Neutrophil (primary cell): Measurements from ENCODE around the gene SLC2A10.

Source experiments
- H3K27ac ChIP-seq: fragments of 200-600 bp; sonication (generic); 2 replicates; pipeline ENCODE4 v1.5.1; 2016; ENCODE audit warnings: mild to moderate bottlenecking, moderate library complexity
- H3K27me3 ChIP-seq: fragments of 200-600 bp; sonication (generic); 2 replicates; pipeline ENCODE4 v1.6.0; 2016; ENCODE audit warnings: mild to moderate bottlenecking
- H3K36me3 ChIP-seq: fragments of 200-600 bp; sonication (generic); 2 replicates; pipeline ENCODE4 v1.5.1; 2017
- H3K4me1 ChIP-seq, 2 experiments: fragments of 200-600 bp in 1 of 2; sonication (generic) in 1 of 2; 1 replicate in 1 of 2; 2 replicates in 1 of 2; pipeline versions ENCODE4 v1.5.1 to v1.6.1; 2013 to 2016; ENCODE audit warnings: low read depth in 1 of 2, low read length in 1 of 2, mild to moderate bottlenecking in 1 of 2, moderate library complexity in 1 of 2; ENCODE audit not compliant: control insufficient read depth in 1 of 2, insufficient read depth in 1 of 2
- H3K4me3 ChIP-seq, 2 experiments: fragments of 200-600 bp in 1 of 2; sonication (generic) in 1 of 2; 1 replicate in 1 of 2; 2 replicates in 1 of 2; pipeline ENCODE4 v1.5.1; 2013 to 2016; ENCODE audit warnings: low read depth in 1 of 2, low read length in 1 of 2, mild to moderate bottlenecking in 1 of 2, moderate library complexity in 1 of 2
- H3K9me3 ChIP-seq: fragments of 200-600 bp; sonication (generic); 2 replicates; pipeline ENCODE4 v1.5.1; 2016
- CTCF ChIP-seq: fragments of 200-600 bp; sonication (generic); IDR thresholded peaks from 2 replicates; pipeline ENCODE4 v1.5.1; 2016; ENCODE audit warnings: antibody characterized with exemption

Gene SLC2A10

DNA sequence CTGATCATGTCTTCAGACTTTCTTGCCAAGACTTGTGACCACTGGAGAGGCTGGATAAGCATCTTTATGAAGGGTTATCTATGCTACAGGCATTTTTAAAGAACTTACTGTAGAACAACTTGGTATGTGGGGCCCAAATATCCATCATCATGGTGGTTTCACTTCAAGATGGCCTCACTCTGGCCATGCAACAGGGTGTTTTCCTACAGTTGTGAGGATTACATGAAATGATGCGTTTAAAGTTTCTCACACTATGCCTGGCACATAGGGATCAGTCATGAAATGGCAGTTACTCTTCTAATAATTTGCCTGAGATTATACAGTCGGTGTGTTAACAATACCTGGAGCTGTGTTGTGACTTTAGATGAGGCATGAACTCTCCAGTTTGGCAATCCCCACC is 13.0 kb downstream of the SLC2A10 start:
- no peak overlapping the region for H3K4me3 ChIP-seq
- H3K4me1 ChIP-seq = no peaks in the 10 kb centered on the region
- H3K36me3 ChIP-seq = no peaks in the 10 kb centered on the region
- H3K9me3 ChIP-seq = no peaks in the 10 kb centered on the region
- no peak for TF ChIP-seq CTCF
- no peaks in the 10 kb centered on the region for H3K27me3 ChIP-seq
- no peak overlapping the region for H3K27ac ChIP-seq

DNA sequence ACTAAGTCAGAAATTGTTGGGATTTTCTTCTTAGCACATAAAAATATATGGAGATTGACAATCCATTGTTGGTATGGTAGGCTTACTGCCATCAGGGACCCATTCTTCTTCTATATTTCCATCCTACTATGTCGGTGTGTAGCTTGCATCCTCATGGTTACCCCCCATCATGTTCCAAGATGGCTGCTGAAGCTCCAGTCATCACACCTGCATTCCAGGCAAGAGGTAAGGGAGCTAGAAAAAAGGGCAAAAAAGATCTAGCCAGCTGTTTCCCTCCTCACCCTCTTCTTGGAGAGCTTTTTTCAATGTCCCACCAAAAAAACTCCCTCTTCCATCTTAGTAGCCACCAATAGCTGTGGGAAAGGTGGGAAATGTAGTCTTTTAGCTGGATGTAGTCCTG is 13.6 kb downstream of the SLC2A10 start:
- H3K4me3 ChIP-seq = no peak overlapping the region
- H3K9me3 ChIP-seq = no peaks in the 10 kb centered on the region
- H3K4me1 ChIP-seq = no peaks in the 10 kb centered on the region
- no peaks in the 10 kb centered on the region for H3K27me3 ChIP-seq
- H3K27ac ChIP-seq = no peak overlapping the region
- TF ChIP-seq CTCF = no peak
- H3K36me3 ChIP-seq = no peaks in the 10 kb centered on the region

- Histone ChIP-seq H3K27ac (no peak overlapping the region), H3K9me3 (no peaks in the 10 kb centered on the region), H3K36me3 (no peaks in the 10 kb centered on the region), H3K4me1 (no peaks in the 10 kb centered on the region), H3K27me3 (no peaks in the 10 kb centered on the region), H3K4me3 (no peak overlapping the region)
- TF ChIP-seq CTCF = no peak
Measured at GRCh38 chr20:46724343-46724959, 15.0 kb downstream of the SLC2A10 start.

DNA sequence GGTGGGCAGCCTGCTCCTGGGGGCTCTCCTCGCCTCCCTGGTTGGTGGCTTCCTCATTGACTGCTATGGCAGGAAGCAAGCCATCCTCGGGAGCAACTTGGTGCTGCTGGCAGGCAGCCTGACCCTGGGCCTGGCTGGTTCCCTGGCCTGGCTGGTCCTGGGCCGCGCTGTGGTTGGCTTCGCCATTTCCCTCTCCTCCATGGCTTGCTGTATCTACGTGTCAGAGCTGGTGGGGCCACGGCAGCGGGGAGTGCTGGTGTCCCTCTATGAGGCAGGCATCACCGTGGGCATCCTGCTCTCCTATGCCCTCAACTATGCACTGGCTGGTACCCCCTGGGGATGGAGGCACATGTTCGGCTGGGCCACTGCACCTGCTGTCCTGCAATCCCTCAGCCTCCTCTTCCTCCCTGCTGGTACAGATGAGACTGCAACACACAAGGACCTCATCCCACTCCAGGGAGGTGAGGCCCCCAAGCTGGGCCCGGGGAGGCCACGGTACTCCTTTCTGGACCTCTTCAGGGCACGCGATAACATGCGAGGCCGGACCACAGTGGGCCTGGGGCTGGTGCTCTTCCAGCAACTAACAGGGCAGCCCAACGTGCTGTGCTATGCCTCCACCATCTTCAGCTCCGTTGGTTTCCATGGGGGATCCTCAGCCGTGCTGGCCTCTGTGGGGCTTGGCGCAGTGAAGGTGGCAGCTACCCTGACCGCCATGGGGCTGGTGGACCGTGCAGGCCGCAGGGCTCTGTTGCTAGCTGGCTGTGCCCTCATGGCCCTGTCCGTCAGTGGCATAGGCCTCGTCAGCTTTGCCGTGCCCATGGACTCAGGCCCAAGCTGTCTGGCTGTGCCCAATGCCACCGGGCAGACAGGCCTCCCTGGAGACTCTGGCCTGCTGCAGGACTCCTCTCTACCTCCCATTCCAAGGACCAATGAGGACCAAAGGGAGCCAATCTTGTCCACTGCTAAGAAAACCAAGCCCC is 16.0 kb downstream of the SLC2A10 start:
- H3K27me3 ChIP-seq = no peaks in the 10 kb centered on the region
- no peaks in the 10 kb centered on the region for H3K9me3 ChIP-seq
- no peaks in the 10 kb centered on the region for H3K36me3 ChIP-seq
- TF ChIP-seq CTCF = no peak
- no peaks in the 10 kb centered on the region for H3K4me1 ChIP-seq
- H3K4me3 ChIP-seq = no peak overlapping the region
- H3K27ac ChIP-seq = no peak overlapping the region

- H3K9me3 ChIP-seq = no peaks in the 10 kb centered on the region
- H3K27me3 ChIP-seq = no peaks in the 10 kb centered on the region
- H3K36me3 ChIP-seq = no peaks in the 10 kb centered on the region
- no peak overlapping the region for H3K4me3 ChIP-seq
- H3K4me1 ChIP-seq = no peaks in the 10 kb centered on the region
- H3K27ac ChIP-seq = no peak overlapping the region
- no peak for TF ChIP-seq CTCF
Measured at GRCh38 chr20:46731770-46732169, 22.3 kb downstream of the SLC2A10 start.
